LNCaP clone FGC (cell line): ENCODE results near the gene CYBA.

Experiments
- DNase-seq: peaks from one replicate; pipeline ENCODE4 v3.0.0-alpha.2; 2011; ENCODE audit warnings: low read depth
- H3K4me3 ChIP-seq: 2 replicates; pipeline ENCODE4 v1.5.1; 2011; ENCODE audit warnings: mild to moderate bottlenecking, low read depth, low read length, control low read depth
- CTCF ChIP-seq: IDR thresholded peaks from 2 replicates; pipeline ENCODE4 v1.5.1; 2012; ENCODE audit warnings: mild to moderate bottlenecking; ENCODE audit not compliant: control insufficient read depth, insufficient read depth; ENCODE audit errors: extremely low read depth

The CYBA gene

GRCh38 chr16:88696441-88696840, 45.6 kb upstream of the CYBA start:
- no peak for TF ChIP-seq CTCF
- DNase-seq, result no peak
- H3K4me3 ChIP-seq, result no peak overlapping the region

GRCh38 chr16:88695753-88696152, 44.9 kb upstream of the CYBA start:
- DNase-seq, result no peak
- no peak for TF ChIP-seq CTCF
- H3K4me3 ChIP-seq, result no peak overlapping the region

GRCh38 chr16:88695218-88695617, 44.4 kb upstream of the CYBA start:
- no peak for TF ChIP-seq CTCF
- no peak for DNase-seq
- no peak overlapping the region for H3K4me3 ChIP-seq

GRCh38 chr16:88694221-88695087, 43.6 kb upstream of the CYBA start:
- DNase-seq, result no peak
- no peak for TF ChIP-seq CTCF
- H3K4me3 ChIP-seq, result no peak overlapping the region

GRCh38 chr16:88693420-88694177, 42.7 kb upstream of the CYBA start:
- no peak for TF ChIP-seq CTCF
- DNase-seq, result no peak
- no peak overlapping the region for H3K4me3 ChIP-seq

- no peak for DNase-seq
- H3K4me3 ChIP-seq, result no peak overlapping the region
- TF ChIP-seq CTCF, result no peak
Measured at GRCh38 chr16:88692861-88693260, 42.0 kb upstream of the CYBA start.
